ENCODE measurements around the gene SERF1B. TPM values are rescaled to one million over a fixed set of nuclear protein-coding genes. Genes with fewer than 3 reads are reported as not detected.
"Not testable (repeated sequence)": the region's sequence is repeated elsewhere in the genome, so short reads cannot be mapped to it uniquely, and the experiment has no call there.

Gene SERF1B
- 55.7 and 65.9 TPM in 2 replicates for total RNA-seq
- long read RNA-seq, transcript SERF1B-202 (3 exons, 703 nt) = major isoform, 6 of 13 reads
- long read RNA-seq, partial matches to known transcripts = 0 of 13 reads
- long read RNA-seq, other reads (novel, unspliced or antisense) = 3 of 13 reads

GRCh38 chr5:70025106-70025844 is at the start of gene SERF1B:
Gene SERF1B, plus strand, starts transcription at chr5:70025251. Its CDS starts 201 bp downstream, at chr5:70025452.
- not testable (repeated sequence) for H3K27ac Mint-ChIP-seq; H3K4me1 Mint-ChIP-seq (ENCODE audit: low read depth); H3K4me3 Mint-ChIP-seq (ENCODE audit: low read depth); H3K27me3 Mint-ChIP-seq; H3K9me3 Mint-ChIP-seq (ENCODE audit: low read depth); H3K36me3 Mint-ChIP-seq (ENCODE audit: insufficient read depth); DNase-seq (ENCODE audit: low spot score, unreplicated experiment)

- H3K27ac Mint-ChIP-seq; H3K36me3 Mint-ChIP-seq (ENCODE audit: insufficient read depth); H3K4me3 Mint-ChIP-seq (ENCODE audit: low read depth); DNase-seq (ENCODE audit: low spot score, unreplicated experiment); H3K27me3 Mint-ChIP-seq; H3K4me1 Mint-ChIP-seq (ENCODE audit: low read depth); H3K9me3 Mint-ChIP-seq (ENCODE audit: low read depth): not testable (repeated sequence)
Measured at GRCh38 chr5:69991713-69992112, 33.3 kb upstream of the SERF1B start.

DNA sequence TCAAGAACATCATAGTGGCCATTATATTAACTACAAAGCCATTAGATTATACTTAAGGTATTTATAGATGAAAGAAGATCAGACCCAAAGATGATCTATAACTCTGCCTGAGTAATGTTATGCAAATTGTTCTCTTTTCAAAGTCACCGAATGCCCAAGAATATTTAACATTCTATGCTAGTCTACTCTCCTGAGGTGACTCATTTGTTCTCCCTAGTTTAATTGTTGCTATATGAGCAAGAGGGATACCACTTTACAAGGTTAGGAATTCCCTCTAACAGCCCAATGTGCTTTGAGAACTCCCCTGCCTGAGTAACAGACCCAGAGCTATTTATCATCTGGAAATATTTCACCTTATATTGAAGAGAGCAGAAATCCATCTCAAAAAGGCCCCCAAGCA is 29.5 kb upstream of the SERF1B start:
- H3K4me3 Mint-ChIP-seq (ENCODE audit: low read depth); H3K27me3 Mint-ChIP-seq; H3K9me3 Mint-ChIP-seq (ENCODE audit: low read depth); H3K4me1 Mint-ChIP-seq (ENCODE audit: low read depth); H3K36me3 Mint-ChIP-seq (ENCODE audit: insufficient read depth); DNase-seq (ENCODE audit: low spot score, unreplicated experiment); H3K27ac Mint-ChIP-seq: not testable (repeated sequence)

DNA sequence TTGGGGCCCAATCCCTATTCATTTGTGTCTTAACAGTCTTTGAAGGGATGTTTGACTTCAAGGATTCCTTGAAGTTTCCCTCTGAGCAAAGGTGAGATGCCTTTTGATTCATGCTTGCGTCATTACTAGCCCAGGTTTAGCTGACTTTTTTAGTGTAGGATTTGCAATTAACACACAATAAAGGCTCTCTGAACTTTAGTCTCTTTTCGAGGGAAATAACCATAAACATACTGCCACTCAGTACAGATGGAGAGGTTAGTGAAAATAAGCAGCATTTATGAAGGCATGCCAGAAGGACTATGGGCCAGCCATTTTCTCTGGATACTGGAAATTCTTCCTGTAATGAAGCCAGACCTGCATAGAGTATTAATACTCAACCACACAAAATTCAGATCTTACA is 4.4 kb upstream of the SERF1B start:
- H3K9me3 Mint-ChIP-seq (ENCODE audit: low read depth); H3K27me3 Mint-ChIP-seq; DNase-seq (ENCODE audit: low spot score, unreplicated experiment); H3K4me3 Mint-ChIP-seq (ENCODE audit: low read depth); H3K4me1 Mint-ChIP-seq (ENCODE audit: low read depth); H3K27ac Mint-ChIP-seq; H3K36me3 Mint-ChIP-seq (ENCODE audit: insufficient read depth): not testable (repeated sequence)

DNA sequence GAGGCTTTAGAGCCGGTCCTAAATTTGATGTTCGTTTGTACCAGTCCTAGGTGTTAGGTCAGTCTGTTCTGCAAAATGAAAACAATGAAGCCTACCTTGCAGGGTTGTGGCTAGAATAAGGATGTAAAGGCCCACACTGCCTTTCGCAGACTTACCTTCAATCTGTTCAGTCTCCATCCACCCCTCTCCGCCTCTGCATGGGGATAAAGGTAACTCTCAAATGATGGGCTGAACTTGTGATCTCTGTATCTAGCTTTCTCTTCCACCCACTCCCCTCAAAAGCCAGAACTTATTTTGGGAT is 744 bp downstream of the SERF1B start:
- not testable (repeated sequence) for H3K4me1 Mint-ChIP-seq (ENCODE audit: low read depth); H3K36me3 Mint-ChIP-seq (ENCODE audit: insufficient read depth)

DNA sequence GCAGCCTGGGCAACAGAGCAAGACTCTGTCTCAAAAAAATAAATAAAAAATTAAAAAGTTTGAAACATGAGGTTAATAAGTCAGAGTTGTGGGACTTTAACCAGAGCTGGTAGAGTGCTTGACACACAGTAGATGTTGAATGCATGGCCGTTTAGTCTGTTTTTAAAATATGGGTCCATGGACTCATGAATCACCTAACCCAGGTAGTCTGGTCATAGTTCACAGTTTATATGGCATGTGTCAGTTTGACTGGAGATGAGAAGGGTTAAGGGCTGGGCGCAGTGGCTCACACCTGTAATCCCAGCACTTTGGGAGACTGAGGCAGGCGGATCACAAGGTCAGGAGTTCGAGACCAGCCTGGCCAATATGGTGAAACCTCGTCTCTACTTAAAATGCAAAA is 6.2 kb downstream of the SERF1B start:
- DNase-seq (ENCODE audit: low spot score, unreplicated experiment); H3K27me3 Mint-ChIP-seq; H3K27ac Mint-ChIP-seq; H3K4me3 Mint-ChIP-seq (ENCODE audit: low read depth); H3K4me1 Mint-ChIP-seq (ENCODE audit: low read depth); H3K36me3 Mint-ChIP-seq (ENCODE audit: insufficient read depth); H3K9me3 Mint-ChIP-seq (ENCODE audit: low read depth): not testable (repeated sequence)

More for the DNA sequence above, 744 bp downstream of the SERF1B start:
- H3K27ac Mint-ChIP-seq; H3K27me3 Mint-ChIP-seq; H3K4me3 Mint-ChIP-seq (ENCODE audit: low read depth); H3K9me3 Mint-ChIP-seq (ENCODE audit: low read depth); DNase-seq (ENCODE audit: low spot score, unreplicated experiment): not testable (repeated sequence)

DNA sequence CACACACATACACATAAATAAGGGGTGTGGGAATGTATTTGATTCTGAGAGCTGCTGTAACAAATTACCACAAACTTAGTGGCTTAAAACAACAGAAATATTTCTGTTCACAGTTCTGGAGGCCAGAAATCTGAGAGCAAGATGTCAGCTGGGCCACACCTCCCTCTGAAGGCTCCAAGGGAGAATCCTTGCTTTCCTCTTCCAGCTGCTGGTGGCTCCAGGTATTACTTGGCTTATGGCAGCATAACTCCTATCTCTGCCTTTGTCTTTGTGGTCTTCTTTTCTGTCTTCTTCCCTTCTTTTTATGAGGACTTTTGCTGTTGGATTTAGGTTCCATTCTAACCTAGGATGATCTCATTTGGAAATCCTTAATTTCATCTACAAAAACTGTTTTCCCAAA is 16.4 kb downstream of the SERF1B start:
- H3K9me3 Mint-ChIP-seq (ENCODE audit: low read depth); DNase-seq (ENCODE audit: low spot score, unreplicated experiment); H3K4me3 Mint-ChIP-seq (ENCODE audit: low read depth); H3K4me1 Mint-ChIP-seq (ENCODE audit: low read depth); H3K27me3 Mint-ChIP-seq; H3K36me3 Mint-ChIP-seq (ENCODE audit: insufficient read depth); H3K27ac Mint-ChIP-seq: not testable (repeated sequence)

DNA sequence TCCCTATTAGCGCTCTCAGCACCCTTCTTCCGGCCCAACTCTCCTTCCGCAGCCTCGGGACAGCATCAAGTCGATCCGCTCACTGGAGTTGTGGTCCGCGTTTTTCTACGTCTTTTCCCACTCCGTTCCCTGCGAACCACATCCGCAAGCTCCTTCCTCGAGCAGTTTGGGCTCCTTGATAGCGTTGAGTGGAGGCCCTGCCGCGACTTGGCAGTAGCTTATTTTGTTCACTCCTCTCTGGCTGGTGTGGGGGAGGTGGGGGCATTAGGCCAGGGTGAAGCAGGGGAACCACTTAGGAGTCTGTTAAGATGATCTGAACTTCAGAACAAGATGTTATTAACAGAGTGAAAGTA is 24.7 kb downstream of the SERF1B start:
- H3K36me3 Mint-ChIP-seq (ENCODE audit: insufficient read depth); H3K4me3 Mint-ChIP-seq (ENCODE audit: low read depth); H3K27me3 Mint-ChIP-seq; H3K4me1 Mint-ChIP-seq (ENCODE audit: low read depth); H3K9me3 Mint-ChIP-seq (ENCODE audit: low read depth); DNase-seq (ENCODE audit: low spot score, unreplicated experiment); H3K27ac Mint-ChIP-seq: not testable (repeated sequence)

DNA sequence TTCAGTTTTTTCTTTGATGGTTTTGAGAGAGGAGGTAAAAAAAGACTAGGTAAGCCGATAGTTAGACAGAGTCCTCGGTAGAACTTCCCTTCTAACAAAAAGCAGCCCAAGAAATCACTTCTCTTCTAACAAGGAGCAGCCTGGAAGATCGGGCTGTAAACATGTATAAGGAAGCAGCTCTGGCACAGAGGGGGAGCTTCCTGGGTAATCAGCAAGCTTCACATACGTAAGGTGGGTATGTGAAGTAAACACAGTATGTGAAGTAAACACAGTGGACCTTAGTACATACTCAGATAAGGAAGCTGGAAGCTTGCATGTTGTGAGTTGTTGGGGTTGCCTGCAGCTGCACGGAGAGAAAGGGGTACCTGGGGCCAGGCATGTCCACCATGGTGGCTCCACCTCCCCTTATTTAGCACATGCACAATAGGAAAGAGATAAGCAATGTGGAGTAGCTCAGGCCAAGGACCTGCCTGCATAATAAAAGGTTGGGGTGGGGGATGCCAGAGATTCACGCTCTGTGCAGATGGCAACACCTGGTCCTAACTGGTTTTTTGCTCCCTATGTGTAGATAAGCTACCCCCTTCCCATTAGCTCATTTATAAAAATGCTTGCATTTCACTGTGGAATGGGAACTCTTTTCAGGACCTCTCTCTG is 31.4 kb downstream of the SERF1B start:
- H3K4me3 Mint-ChIP-seq (ENCODE audit: low read depth); H3K36me3 Mint-ChIP-seq (ENCODE audit: insufficient read depth); H3K27ac Mint-ChIP-seq; H3K27me3 Mint-ChIP-seq; H3K4me1 Mint-ChIP-seq (ENCODE audit: low read depth); DNase-seq (ENCODE audit: low spot score, unreplicated experiment); H3K9me3 Mint-ChIP-seq (ENCODE audit: low read depth): not testable (repeated sequence)

DNA sequence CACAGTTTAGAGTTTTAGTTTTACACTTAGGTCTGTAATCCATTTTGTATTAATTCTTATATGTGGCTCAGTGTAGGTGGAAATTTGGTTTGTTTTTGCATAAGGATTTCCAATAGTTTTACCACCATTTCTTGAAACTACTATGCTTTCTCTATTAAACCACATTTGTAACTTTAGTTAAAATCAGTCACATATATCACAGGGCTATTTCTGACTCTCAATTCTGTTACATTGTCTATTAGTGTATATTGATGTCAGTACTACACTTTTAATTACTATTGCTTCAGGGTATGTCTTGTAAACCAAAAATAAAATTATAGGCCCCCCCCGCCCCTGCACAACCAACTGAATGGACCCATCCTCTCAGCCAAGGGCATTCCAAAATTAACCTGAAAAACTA is 32.1 kb downstream of the SERF1B start:
- not testable (repeated sequence) for H3K27ac Mint-ChIP-seq; H3K27me3 Mint-ChIP-seq; H3K9me3 Mint-ChIP-seq (ENCODE audit: low read depth); H3K4me1 Mint-ChIP-seq (ENCODE audit: low read depth); H3K4me3 Mint-ChIP-seq (ENCODE audit: low read depth); DNase-seq (ENCODE audit: low spot score, unreplicated experiment); H3K36me3 Mint-ChIP-seq (ENCODE audit: insufficient read depth)

DNA sequence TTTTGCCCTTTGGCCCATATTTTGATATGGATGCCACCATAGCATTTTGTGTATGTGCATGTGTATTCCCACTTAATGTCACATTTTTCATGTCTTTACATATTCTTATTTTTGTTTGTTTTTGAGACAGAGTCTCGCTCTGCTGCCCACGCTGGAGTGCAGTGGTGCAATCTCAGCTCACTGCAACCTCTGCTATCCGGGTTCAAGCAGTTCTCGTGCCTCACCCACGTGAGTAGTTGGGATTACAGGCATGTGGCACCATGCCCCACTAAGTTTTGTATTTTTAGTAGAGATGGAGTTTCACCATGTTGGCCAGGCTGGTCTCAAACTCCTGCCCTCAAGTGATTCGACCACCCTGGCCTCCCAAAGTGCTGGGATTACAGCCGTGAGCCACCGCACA is 52.6 kb downstream of the SERF1B start:
- not testable (repeated sequence) for H3K27me3 Mint-ChIP-seq; DNase-seq (ENCODE audit: low spot score, unreplicated experiment); H3K4me3 Mint-ChIP-seq (ENCODE audit: low read depth); H3K36me3 Mint-ChIP-seq (ENCODE audit: insufficient read depth); H3K27ac Mint-ChIP-seq; H3K9me3 Mint-ChIP-seq (ENCODE audit: low read depth); H3K4me1 Mint-ChIP-seq (ENCODE audit: low read depth)

GRCh38 chr5:70088907-70089464 is 63.9 kb downstream of the SERF1B start:
- H3K27me3 Mint-ChIP-seq; H3K36me3 Mint-ChIP-seq (ENCODE audit: insufficient read depth); H3K27ac Mint-ChIP-seq; H3K9me3 Mint-ChIP-seq (ENCODE audit: low read depth); H3K4me1 Mint-ChIP-seq (ENCODE audit: low read depth); H3K4me3 Mint-ChIP-seq (ENCODE audit: low read depth); DNase-seq (ENCODE audit: low spot score, unreplicated experiment): not testable (repeated sequence)

- H3K4me1 Mint-ChIP-seq (ENCODE audit: low read depth); H3K4me3 Mint-ChIP-seq (ENCODE audit: low read depth); H3K27me3 Mint-ChIP-seq; H3K9me3 Mint-ChIP-seq (ENCODE audit: low read depth); H3K27ac Mint-ChIP-seq; H3K36me3 Mint-ChIP-seq (ENCODE audit: insufficient read depth); DNase-seq (ENCODE audit: low spot score, unreplicated experiment): not testable (repeated sequence)
Measured at GRCh38 chr5:70091776-70092175, 66.7 kb downstream of the SERF1B start.

Data from progenitor cell of endocrine pancreas (in vitro differentiated cells).